Adipose tissue (tissue), 3 donors: ENCODE results near the gene THOC2. TPM values are rescaled to one million over a fixed set of nuclear protein-coding genes. Genes with fewer than 3 reads are reported as not detected.
"Not testable (repeated sequence)": the region's sequence is repeated elsewhere in the genome, so short reads cannot be mapped to it uniquely, and the experiment has no call there.

ENCODE experiments used
- H3K27ac ChIP-seq: one replicate; pipeline ENCODE4 v1.5.1; 2013; ENCODE audit warnings: low read depth, low read length
- WGBS, 3 donors: extraction: QIAGEN DNeasy Blood & Tissue Kit; methylation state at CpG; one replicate each; pipeline ENCODE4 v1.1.7; 2013; 5-methylcytosine and 5-hydroxymethylcytosine counted together
- polyA plus RNA-seq, 3 donors: library from polyadenylated mRNA; stranded (reverse); fragments of 200-250 nt; gene quantifications; one replicate each; pipeline ENCODE4 v1.2.3, GENCODE V29; 2013
- donor health status: healthy with polysubstance abuse.
- donor health status: Bipolar disorder and iron deficiency.
- donor health status: healthy.

THOC2 gene
- polyA plus RNA-seq, 3 donors: 15.5 to 22.6 (median 20.5) TPM

- WGBS, 3 donors: 61 to 89% (median 73%) methylated on average over 3 of the region's 3 CpGs
- H3K27ac ChIP-seq: no peak overlapping the region
Observed at GRCh38 chrX:123740536-123740935, 7.7 kb upstream of the THOC2 start.

GRCh38 chrX:123740006-123740405 lies 7.2 kb upstream of the THOC2 start:
- WGBS, 3 donors: 15 to 19% (median 18%) methylated on average over 1 of the region's 1 CpG

GRCh38 chrX:123739474-123739873 lies 6.6 kb upstream of the THOC2 start:
- WGBS, 3 donors: 66 to 90% (median 74%) methylated on average over 3 of the region's 3 CpGs
- H3K27ac ChIP-seq: no peak overlapping the region

More at GRCh38 chrX:123740006-123740405, 7.2 kb upstream of the THOC2 start:
- H3K27ac ChIP-seq: no peak overlapping the region

- H3K27ac ChIP-seq: no peak overlapping the region
- 70 to 81% (median 71%) methylated on average over 10 of the region's 10 CpGs for WGBS, 3 donors
Observed at GRCh38 chrX:123738378-123738940, 5.6 kb upstream of the THOC2 start.

GRCh38 chrX:123736333-123736921 lies 3.6 kb upstream of the THOC2 start:
- 29 to 45% (median 42%) methylated on average over 2 of the region's 2 CpGs for WGBS, 3 donors
- no peak overlapping the region for H3K27ac ChIP-seq

- 86% methylated on average over 1 of the region's 1 CpG; no CpG with 5 or more reads in 2 of the 3 donors for WGBS, 3 donors
Observed at GRCh38 chrX:123735137-123735536, 2.3 kb upstream of the THOC2 start.

GRCh38 chrX:123734079-123734478 lies 1.2 kb upstream of the THOC2 start:
- WGBS, 3 donors: 92 to 99% (median 98%) methylated on average over 14 to 38 of the region's 43 CpGs
- H3K27ac ChIP-seq: not testable (repeated sequence)

More at GRCh38 chrX:123735137-123735536, 2.3 kb upstream of the THOC2 start:
- not testable (repeated sequence) for H3K27ac ChIP-seq

- WGBS, 3 donors: 0 to 32% (median 0%) methylated on average over 18 to 41 of the region's 41 CpGs
Observed at GRCh38 chrX:123731987-123732669, 724 bp downstream of the THOC2 start.

GRCh38 chrX:123731258-123731986 lies 1.4 kb downstream of the THOC2 start:
- no peak overlapping the region for H3K27ac ChIP-seq
- WGBS, 3 donors: 6 to 36% (median 8%) methylated on average over 16 of the region's 16 CpGs

More at GRCh38 chrX:123731987-123732669, 724 bp downstream of the THOC2 start:
- no peak overlapping the region for H3K27ac ChIP-seq

- 57 to 70% (median 68%) methylated on average over 3 of the region's 3 CpGs for WGBS, 3 donors
- H3K27ac ChIP-seq: no peak overlapping the region
Observed at GRCh38 chrX:123728554-123728953, 4.3 kb downstream of the THOC2 start.

- 35 to 47% (median 42%) methylated on average over 3 of the region's 3 CpGs for WGBS, 3 donors
Observed at GRCh38 chrX:123728016-123728415, 4.8 kb downstream of the THOC2 start.

GRCh38 chrX:123722193-123722592 lies 10.7 kb downstream of the THOC2 start:
- 92 to 100% (median 97%) methylated on average over 1 of the region's 1 CpG for WGBS, 3 donors
- H3K27ac ChIP-seq: not testable (repeated sequence)

More at GRCh38 chrX:123728016-123728415, 4.8 kb downstream of the THOC2 start:
- no peak overlapping the region for H3K27ac ChIP-seq

- H3K27ac ChIP-seq: no peak overlapping the region
- WGBS, 3 donors: 41 to 57% (median 55%) methylated on average over 2 of the region's 2 CpGs
Observed at GRCh38 chrX:123720486-123720885, 12.4 kb downstream of the THOC2 start.

GRCh38 chrX:123713841-123714240 lies 19.0 kb downstream of the THOC2 start:
- H3K27ac ChIP-seq: no peak overlapping the region

- no peak overlapping the region for H3K27ac ChIP-seq
- WGBS, 3 donors: 71 to 87% (median 85%) methylated on average over 4 of the region's 4 CpGs
Observed at GRCh38 chrX:123713434-123713833, 19.4 kb downstream of the THOC2 start.

GRCh38 chrX:123711201-123711600 lies 21.7 kb downstream of the THOC2 start:
- not testable (repeated sequence) for H3K27ac ChIP-seq
- WGBS, 3 donors: 90 to 98% (median 94%) methylated on average over 5 of the region's 5 CpGs

- WGBS, 3 donors: 77 to 96% (median 82%) methylated on average over 2 of the region's 2 CpGs
- no peak overlapping the region for H3K27ac ChIP-seq
Observed at GRCh38 chrX:123704781-123705180, 28.1 kb downstream of the THOC2 start.

- no peak overlapping the region for H3K27ac ChIP-seq
Observed at GRCh38 chrX:123698979-123699520, 33.8 kb downstream of the THOC2 start.

GRCh38 chrX:123696334-123696733 lies 36.5 kb downstream of the THOC2 start:
- no peak overlapping the region for H3K27ac ChIP-seq
- 65 to 96% (median 89%) methylated on average over 2 of the region's 2 CpGs for WGBS, 3 donors
